RWPE2 (cell line): ENCODE data around the gene SLC25A30.

Experiments used
- ATAC-seq: fragments of 200-7000 bp; cut with Tn5 transposase; 3 replicates; pipeline ENCODE4 v1.9.1; 2021; ENCODE audit warnings: low read depth
- DNase-seq: peaks from one replicate; pipeline ENCODE4 v3.0.0-alpha.2; 2020; ENCODE audit warnings: low spot score
- H3K27ac ChIP-seq: fragments of 450-650 bp; 2 replicates; pipeline ENCODE4 v1.5.1; 2017; ENCODE audit warnings: mild to moderate bottlenecking; ENCODE audit not compliant: poor library complexity, severe bottlenecking
- H3K27me3 ChIP-seq: fragments of 250-450 bp; sonication (Bioruptor Pico); 2 replicates; pipeline ENCODE4 v1.5.1; 2021; ENCODE audit warnings: mild to moderate bottlenecking, moderate library complexity; ENCODE audit not compliant: insufficient read depth, poor library complexity, severe bottlenecking
- H3K36me3 ChIP-seq: fragments of 250-450 bp; sonication (Bioruptor Pico); 2 replicates; pipeline ENCODE4 v1.5.1; 2020; ENCODE audit warnings: low read depth, mild to moderate bottlenecking, moderate library complexity
- H3K4me1 ChIP-seq: fragments of 250-450 bp; sonication (Bioruptor Pico); 2 replicates; pipeline ENCODE4 v1.5.1; 2021; ENCODE audit warnings: mild to moderate bottlenecking, moderate library complexity; ENCODE audit not compliant: insufficient read depth, poor library complexity, severe bottlenecking
- H3K4me3 ChIP-seq: fragments of 250-450 bp; sonication (Bioruptor Pico); 2 replicates; pipeline ENCODE4 v1.5.1; 2021; ENCODE audit warnings: mild to moderate bottlenecking, moderate library complexity; ENCODE audit not compliant: severe bottlenecking
- H3K9me3 ChIP-seq: fragments of 250-450 bp; sonication (Bioruptor Pico); 2 replicates; pipeline ENCODE4 v1.5.1; 2021; ENCODE audit warnings: mild to moderate bottlenecking, moderate library complexity; ENCODE audit not compliant: severe bottlenecking
- TF ChIP-seq, protein P1 (sequence below): fragments of 450-650 bp; IDR thresholded peaks from one replicate; pipeline ENCODE4 v1.5.1; 2017; ENCODE audit warnings: mild to moderate bottlenecking, moderate library complexity; ENCODE audit not compliant: poor library complexity, severe bottlenecking

Gene SLC25A30, protein sequence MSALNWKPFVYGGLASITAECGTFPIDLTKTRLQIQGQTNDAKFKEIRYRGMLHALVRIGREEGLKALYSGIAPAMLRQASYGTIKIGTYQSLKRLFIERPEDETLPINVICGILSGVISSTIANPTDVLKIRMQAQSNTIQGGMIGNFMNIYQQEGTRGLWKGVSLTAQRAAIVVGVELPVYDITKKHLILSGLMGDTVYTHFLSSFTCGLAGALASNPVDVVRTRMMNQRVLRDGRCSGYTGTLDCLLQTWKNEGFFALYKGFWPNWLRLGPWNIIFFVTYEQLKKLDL

GRCh38 chr13:45417790-45418534 lies at the start of gene SLC25A30:
SLC25A30 (minus strand) TSS chr13:45418373; CDS start chr13:45411425, 6,948 bp downstream.
- peak; percentile 92 for DNase-seq
- no peaks in the 10 kb centered on the region for H3K27me3 ChIP-seq
- peaks cover 19% of the 10 kb centered on the region for H3K4me1 ChIP-seq
- peak within 1 kb of the TSS; percentile 71 for H3K4me3 ChIP-seq
- H3K27ac ChIP-seq: peak within 1 kb of the TSS; percentile 61
- ATAC-seq: peak; percentile 88
- TF ChIP-seq, protein P1, sequence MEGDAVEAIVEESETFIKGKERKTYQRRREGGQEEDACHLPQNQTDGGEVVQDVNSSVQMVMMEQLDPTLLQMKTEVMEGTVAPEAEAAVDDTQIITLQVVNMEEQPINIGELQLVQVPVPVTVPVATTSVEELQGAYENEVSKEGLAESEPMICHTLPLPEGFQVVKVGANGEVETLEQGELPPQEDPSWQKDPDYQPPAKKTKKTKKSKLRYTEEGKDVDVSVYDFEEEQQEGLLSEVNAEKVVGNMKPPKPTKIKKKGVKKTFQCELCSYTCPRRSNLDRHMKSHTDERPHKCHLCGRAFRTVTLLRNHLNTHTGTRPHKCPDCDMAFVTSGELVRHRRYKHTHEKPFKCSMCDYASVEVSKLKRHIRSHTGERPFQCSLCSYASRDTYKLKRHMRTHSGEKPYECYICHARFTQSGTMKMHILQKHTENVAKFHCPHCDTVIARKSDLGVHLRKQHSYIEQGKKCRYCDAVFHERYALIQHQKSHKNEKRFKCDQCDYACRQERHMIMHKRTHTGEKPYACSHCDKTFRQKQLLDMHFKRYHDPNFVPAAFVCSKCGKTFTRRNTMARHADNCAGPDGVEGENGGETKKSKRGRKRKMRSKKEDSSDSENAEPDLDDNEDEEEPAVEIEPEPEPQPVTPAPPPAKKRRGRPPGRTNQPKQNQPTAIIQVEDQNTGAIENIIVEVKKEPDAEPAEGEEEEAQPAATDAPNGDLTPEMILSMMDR: no peak
- no peaks in the 10 kb centered on the region for H3K36me3 ChIP-seq
- H3K9me3 ChIP-seq: no peaks in the 10 kb centered on the region

- H3K4me1 ChIP-seq: peaks cover 28% of the 10 kb centered on the region
- H3K27me3 ChIP-seq: no peaks in the 10 kb centered on the region
- ATAC-seq: no peak
- no peak for DNase-seq
- TF ChIP-seq, protein P1: no peak
- H3K9me3 ChIP-seq: no peaks in the 10 kb centered on the region
- H3K36me3 ChIP-seq: peaks cover 34% of the 10 kb centered on the region
- H3K4me3 ChIP-seq: peak overlapping the region; percentile 98
- peak overlapping the region; percentile 82 for H3K27ac ChIP-seq
Observed at GRCh38 chr13:45466359-45466758, 48.2 kb upstream of the SLC25A30 start.

DNA sequence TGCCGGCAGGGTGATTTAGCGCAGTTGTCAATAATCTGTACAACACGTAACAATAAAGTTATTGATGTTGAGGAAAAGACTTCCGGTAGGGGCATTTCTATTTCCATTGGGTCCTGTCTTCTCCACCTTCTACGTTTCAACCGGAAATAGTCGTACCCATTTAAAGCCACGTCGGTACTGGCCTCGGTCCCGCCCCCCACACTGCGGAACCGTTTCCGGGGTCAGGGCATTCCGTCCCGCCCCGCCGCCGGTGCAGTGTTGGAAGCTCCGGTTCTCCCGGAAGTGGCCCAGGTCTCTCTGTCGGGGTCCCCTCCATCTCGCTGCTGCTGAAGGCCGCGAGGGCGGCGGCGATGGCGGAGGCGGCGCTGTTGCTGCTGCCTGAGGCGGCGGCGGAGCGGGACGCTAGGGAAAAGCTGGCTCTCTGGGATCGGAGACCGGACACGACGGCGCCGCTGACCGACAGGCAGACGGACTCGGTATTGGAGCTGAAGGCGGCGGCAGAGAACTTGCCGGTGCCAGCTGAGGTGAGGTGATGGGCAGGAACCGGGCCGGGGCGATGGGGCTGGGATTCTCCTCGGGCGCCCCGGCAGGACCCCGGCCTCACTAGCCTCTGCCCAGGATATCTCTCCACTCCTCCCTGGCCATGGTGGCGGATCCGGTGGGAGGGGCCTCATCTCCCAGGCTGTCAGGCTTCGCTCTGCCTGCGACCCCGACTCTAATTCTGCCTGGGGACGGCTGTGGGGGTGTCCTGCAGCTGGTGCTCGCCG lies 46.7 kb upstream of the SLC25A30 start, which contains the start of gene COG3:
COG3 (plus strand) TSS at position 253 of the 767 bp plus-strand sequence; CDS start at position 351, 98 bp downstream.
- DNase-seq (peak; percentile 92), ATAC-seq (peak; percentile 95)
- H3K4me3 ChIP-seq: peak within 1 kb of the TSS; percentile 98
- H3K27me3 ChIP-seq: no peaks in the 10 kb centered on the region
- TF ChIP-seq, protein P1: peak; percentile 30
- H3K27ac ChIP-seq: peak within 1 kb of the TSS; percentile 82
- peaks cover 28% of the 10 kb centered on the region for H3K4me1 ChIP-seq
- H3K36me3 ChIP-seq: peaks cover 34% of the 10 kb centered on the region
- H3K9me3 ChIP-seq: no peaks in the 10 kb centered on the region

- peaks cover 27% of the 10 kb centered on the region for H3K36me3 ChIP-seq
- TF ChIP-seq, protein P1: no peak
- peak overlapping the region; percentile 82 for H3K27ac ChIP-seq
- peak overlapping the region; percentile 98 for H3K4me3 ChIP-seq
- no peaks in the 10 kb centered on the region for H3K9me3 ChIP-seq
- H3K4me1 ChIP-seq: peaks cover 27% of the 10 kb centered on the region
- H3K27me3 ChIP-seq: no peaks in the 10 kb centered on the region
- ATAC-seq (no peak), DNase-seq (no peak)
Observed at GRCh38 chr13:45464141-45464686, 46.0 kb upstream of the SLC25A30 start.
